Lower leg skin (tissue), 3 donors: Measurements from ENCODE around the gene PARL.

ENCODE experiments used
- CTCF ChIP-seq, 3 donors: fragments of 450-650 bp; IDR thresholded peaks; one replicate each; pipeline ENCODE4 v1.5.1; 2016; ENCODE audit warnings: antibody characterized with exemption in 3 of 3, mild to moderate bottlenecking in 3 of 3, moderate library complexity in 2 of 3
- POLR2A ChIP-seq, 2 donors: fragments of 450-650 bp; IDR thresholded peaks; one replicate each; pipeline ENCODE4 v1.6.1; 2016 to 2017; ENCODE audit warnings: antibody characterized with exemption in 2 of 2, mild to moderate bottlenecking in 1 of 2, moderate library complexity in 1 of 2

GRCh38 chr3:183796372-183796771 lies 88.3 kb downstream of the PARL start:
- TF ChIP-seq CTCF (IDR thresholded peaks at IDR 0.05): no peak
- no peak for TF ChIP-seq POLR2A (IDR thresholded peaks at IDR 0.05)
